ENCODE results near the gene CNOT4. TPM values are rescaled to one million over a fixed set of nuclear protein-coding genes. Genes with fewer than 3 reads are reported as not detected.

Gene CNOT4
- total RNA-seq, 6 experiments from 2014 or later: 23.2 to 27.3 (median 25.1) TPM

DNA sequence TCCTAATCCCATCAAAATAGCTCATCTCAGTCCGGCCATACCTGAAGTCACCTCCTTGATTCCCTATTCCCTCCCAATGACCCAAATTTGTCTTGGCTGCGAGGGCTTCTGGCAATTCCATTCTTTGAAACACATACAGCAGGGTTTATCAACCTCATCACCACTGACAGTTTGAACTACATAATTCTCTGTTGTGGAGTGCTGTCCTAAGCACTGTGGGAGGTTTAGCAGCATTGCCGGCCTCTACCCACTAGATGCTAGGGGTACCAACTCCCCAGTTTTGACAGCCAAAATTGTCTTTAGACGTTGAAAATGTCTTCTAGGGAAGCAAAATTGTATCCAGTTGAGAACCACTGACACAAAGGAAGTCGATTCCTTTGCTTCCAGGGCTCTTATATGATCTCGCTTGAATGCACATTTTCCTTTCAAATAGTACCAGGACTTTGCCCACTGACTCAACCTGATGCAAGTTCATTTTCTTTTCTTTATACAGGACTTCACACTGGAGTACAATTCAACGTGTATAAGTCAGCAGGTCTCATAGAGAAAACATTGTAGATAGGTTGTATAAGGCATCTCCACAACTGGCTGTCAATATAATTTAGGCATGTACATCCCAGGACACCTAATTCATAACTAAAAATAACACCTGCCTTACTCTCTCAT lies 142.9 kb downstream of the CNOT4 start:
- Mint-ChIP-seq H3K36me3 (ENCODE audit: low read depth) (peaks cover 24% of the 10 kb centered on the region), H3K4me1 (ENCODE audit: low read depth) (no peaks in the 10 kb centered on the region), H3K9me3 (no peaks in the 10 kb centered on the region), H3K4me3 (no peak overlapping the region), H3K27me3 (ENCODE audit: insufficient read depth) (no peaks in the 10 kb centered on the region), H3K27ac (no peak overlapping the region)
- DNase-seq: no peak
- TF ChIP-seq, protein P1, sequence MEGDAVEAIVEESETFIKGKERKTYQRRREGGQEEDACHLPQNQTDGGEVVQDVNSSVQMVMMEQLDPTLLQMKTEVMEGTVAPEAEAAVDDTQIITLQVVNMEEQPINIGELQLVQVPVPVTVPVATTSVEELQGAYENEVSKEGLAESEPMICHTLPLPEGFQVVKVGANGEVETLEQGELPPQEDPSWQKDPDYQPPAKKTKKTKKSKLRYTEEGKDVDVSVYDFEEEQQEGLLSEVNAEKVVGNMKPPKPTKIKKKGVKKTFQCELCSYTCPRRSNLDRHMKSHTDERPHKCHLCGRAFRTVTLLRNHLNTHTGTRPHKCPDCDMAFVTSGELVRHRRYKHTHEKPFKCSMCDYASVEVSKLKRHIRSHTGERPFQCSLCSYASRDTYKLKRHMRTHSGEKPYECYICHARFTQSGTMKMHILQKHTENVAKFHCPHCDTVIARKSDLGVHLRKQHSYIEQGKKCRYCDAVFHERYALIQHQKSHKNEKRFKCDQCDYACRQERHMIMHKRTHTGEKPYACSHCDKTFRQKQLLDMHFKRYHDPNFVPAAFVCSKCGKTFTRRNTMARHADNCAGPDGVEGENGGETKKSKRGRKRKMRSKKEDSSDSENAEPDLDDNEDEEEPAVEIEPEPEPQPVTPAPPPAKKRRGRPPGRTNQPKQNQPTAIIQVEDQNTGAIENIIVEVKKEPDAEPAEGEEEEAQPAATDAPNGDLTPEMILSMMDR (IDR thresholded peaks at IDR 0.05): no peak

DNA sequence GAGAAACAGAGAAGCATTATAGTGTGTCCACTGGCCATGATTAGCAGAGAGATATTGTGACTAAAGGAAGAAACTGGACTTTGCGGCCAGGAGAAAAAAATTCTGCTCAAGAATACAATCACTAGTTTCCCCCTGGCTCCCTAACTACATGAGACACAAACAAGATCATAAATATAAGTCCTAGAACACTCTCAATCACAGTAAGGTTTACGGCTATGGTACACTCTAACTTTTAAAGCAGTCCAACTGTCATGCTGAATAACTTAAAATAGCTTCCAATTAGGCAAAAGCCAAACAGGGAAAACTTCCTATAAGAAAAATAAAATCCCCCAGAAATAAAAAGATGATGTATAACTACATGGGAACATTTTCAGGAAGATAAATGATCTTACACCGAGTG lies 144.2 kb downstream of the CNOT4 start:
- Mint-ChIP-seq H3K4me1 (ENCODE audit: low read depth) (no peaks in the 10 kb centered on the region), H3K9me3 (no peaks in the 10 kb centered on the region), H3K27ac (no peak overlapping the region), H3K36me3 (ENCODE audit: low read depth) (peaks cover 33% of the 10 kb centered on the region), H3K27me3 (ENCODE audit: insufficient read depth) (no peaks in the 10 kb centered on the region), H3K4me3 (no peak overlapping the region)
- TF ChIP-seq, protein P1 (IDR thresholded peaks at IDR 0.05): no peak
- DNase-seq: no peak

DNA sequence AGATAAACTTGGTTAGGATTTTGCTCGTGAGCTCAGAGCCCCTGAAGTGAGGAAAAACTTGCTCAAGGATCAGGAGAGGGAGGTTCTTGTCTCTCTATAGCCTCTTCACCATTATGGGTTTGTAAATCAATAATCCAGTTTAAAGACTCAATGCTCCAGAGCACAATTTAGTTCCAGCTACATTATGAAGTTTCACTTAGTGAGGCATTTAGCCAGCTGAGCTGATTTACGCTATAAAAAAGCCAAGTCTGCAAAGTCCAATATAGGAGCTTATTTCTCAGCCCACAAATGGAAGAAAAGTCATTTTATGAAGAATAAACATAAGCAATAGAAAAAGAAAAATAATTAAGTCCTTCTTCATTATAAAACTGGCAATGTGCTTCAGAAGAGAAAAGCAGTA lies 145.7 kb downstream of the CNOT4 start:
- no peaks in the 10 kb centered on the region for H3K4me1 Mint-ChIP-seq (ENCODE audit: low read depth)
- no peaks in the 10 kb centered on the region for H3K27me3 Mint-ChIP-seq (ENCODE audit: insufficient read depth)
- no peak for DNase-seq
- H3K4me3 Mint-ChIP-seq: no peak overlapping the region
- H3K27ac Mint-ChIP-seq: no peak overlapping the region
- H3K36me3 Mint-ChIP-seq (ENCODE audit: low read depth): peaks cover 28% of the 10 kb centered on the region
- TF ChIP-seq, protein P1 (IDR thresholded peaks at IDR 0.05): no peak
- no peaks in the 10 kb centered on the region for H3K9me3 Mint-ChIP-seq

DNA sequence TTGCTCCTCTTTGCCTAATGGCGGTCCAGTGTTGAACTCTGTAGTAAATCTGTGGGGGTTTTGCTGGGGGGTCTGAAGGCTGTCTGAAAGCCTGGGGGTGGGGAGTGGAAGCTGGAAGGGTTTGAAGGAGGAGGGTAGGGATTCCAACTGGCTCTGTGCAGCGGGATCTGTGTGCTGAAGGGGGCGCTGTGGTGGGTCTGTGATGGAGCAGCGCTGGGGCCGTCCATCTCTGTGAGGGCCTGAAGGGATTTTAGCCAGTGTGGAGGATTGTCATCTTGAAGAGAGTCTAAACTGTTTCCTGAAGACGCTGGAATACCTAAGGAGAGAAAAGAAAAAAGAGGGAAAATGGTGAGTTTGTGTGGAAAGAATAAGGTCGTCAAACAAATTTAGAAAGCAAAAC lies 147.0 kb downstream of the CNOT4 start:
- DNase-seq: no peak
- Mint-ChIP-seq H3K27me3 (ENCODE audit: insufficient read depth) (no peaks in the 10 kb centered on the region), H3K36me3 (ENCODE audit: low read depth) (peaks cover 25% of the 10 kb centered on the region), H3K4me3 (no peak overlapping the region), H3K9me3 (no peaks in the 10 kb centered on the region), H3K4me1 (ENCODE audit: low read depth) (no peaks in the 10 kb centered on the region), H3K27ac (no peak overlapping the region)
- TF ChIP-seq, protein P1 (IDR thresholded peaks at IDR 0.05): peak; percentile 50

DNA sequence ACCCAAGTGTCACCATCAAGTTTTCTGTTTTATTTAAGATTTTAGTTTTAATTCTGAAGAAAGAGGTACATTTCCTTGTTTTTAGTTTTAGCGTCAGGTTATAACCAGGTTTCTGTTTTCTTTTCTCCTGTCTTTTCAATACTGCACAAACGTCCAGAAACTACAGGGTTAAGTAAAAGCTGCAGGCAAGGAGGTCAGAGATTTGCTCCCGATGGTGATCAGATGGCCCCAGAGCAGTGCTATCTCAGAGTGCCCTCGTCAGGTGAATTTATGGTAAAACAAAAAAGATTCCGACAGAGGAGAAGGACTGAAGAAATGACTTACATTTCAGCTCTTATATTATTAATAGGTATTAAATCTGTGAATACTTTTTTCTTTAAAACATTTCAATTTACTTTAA lies 148.1 kb downstream of the CNOT4 start:
- Mint-ChIP-seq H3K9me3 (no peaks in the 10 kb centered on the region), H3K27ac (no peak overlapping the region), H3K36me3 (ENCODE audit: low read depth) (peaks cover 25% of the 10 kb centered on the region), H3K27me3 (ENCODE audit: insufficient read depth) (no peaks in the 10 kb centered on the region), H3K4me1 (ENCODE audit: low read depth) (no peaks in the 10 kb centered on the region), H3K4me3 (no peak overlapping the region)
- DNase-seq: no peak
- TF ChIP-seq, protein P1 (IDR thresholded peaks at IDR 0.05): no peak

Measured in HFFc6 (cell line).